Body of pancreas (tissue), 4 donors: Measurements from ENCODE around the gene DENND10.

Experiments used
- CTCF ChIP-seq, 7 experiments: fragments of 450-650 bp in 4 of 7; fragments of 200-600 bp in 3 of 7; sonication (generic) in 3 of 7; IDR thresholded peaks; one replicate each; pipeline ENCODE4 v1.5.1; 2016 to 2019; ENCODE audit warnings: antibody characterized with exemption in 7 of 7
- POLR2A ChIP-seq, 3 donors: fragments of 450-650 bp; IDR thresholded peaks; one replicate each; pipeline ENCODE4 v1.6.1; 2016; ENCODE audit warnings: antibody characterized with exemption in 3 of 3, mild to moderate bottlenecking in 2 of 3

GRCh38 chr10:119183664-119184412 lies 79.9 kb downstream of the DENND10 start:
- TF ChIP-seq CTCF (IDR thresholded peaks at IDR 0.05) (no peak), POLR2A (IDR thresholded peaks at IDR 0.05) (no peak)
